HepG2 (cell line): ENCODE data around the gene PLCG1. TPM values are rescaled to one million over a fixed set of nuclear protein-coding genes. Genes with fewer than 3 reads are reported as not detected.

Experiments
- ATAC-seq: fragments of 200-7000 bp; cut with Tn5 transposase; 3 replicates; pipeline ENCODE4 v1.9.1; 2020; ENCODE audit warnings: mild to moderate bottlenecking, moderate library complexity
- BruUV-seq: library from RNA; stranded (reverse); fragments of 400-500 nt; replicated peaks from 2 replicates; lab custom pipeline; 2021; lab: Mats Ljungman, UMichigan
- CTCF ChIA-PET: fragments of 300-600 bp; formaldehyde crosslinking; extraction: SDS; loops from one replicate; lab custom pipeline; 2021; ENCODE audit warnings: low total read pairs, inconsistent platforms, low intra/inter-chr PET ratio; lab: Yijun Ruan, JAX
- POLR2A ChIA-PET: fragments of 350-600 bp; sonication (Branson Sonifier 250); formaldehyde crosslinking; loops from one replicate; lab custom pipeline; 2020; ENCODE audit warnings: antibody characterized with exemption, inconsistent platforms; lab: Yijun Ruan, JAX
- DNase-seq: peaks from one replicate; pipeline ENCODE4 v3.0.0-alpha.2; 2015; ENCODE audit warnings: low spot score
- FAIRE-seq: peaks from 3 replicates; lab custom pipeline; 2011; peaks lifted over from hg19 to GRCh38; lab: Jason Lieb, UNC
- H2AFZ ChIP-seq: one replicate; pipeline ENCODE4 v1.6.1; 2011; ENCODE audit warnings: low read length, inconsistent platforms
- H3K27ac ChIP-seq: fragments of 300-600 bp; 3 replicates; pipeline ENCODE4 v1.8.0; 2011; ENCODE audit warnings: mixed run types, mild to moderate bottlenecking, mixed read lengths, low read length, inconsistent platforms; ENCODE audit not compliant: insufficient read depth; ENCODE audit errors: extremely low read length
- H3K27me3 ChIP-seq, 2 experiments: fragments of 200-600 bp in 1 of 2; 2 replicates in 1 of 2; 3 replicates in 1 of 2; pipeline versions ENCODE4 v1.6.0 to v1.8.0; 2011; ENCODE audit warnings: low read length in 2 of 2, mild to moderate bottlenecking in 2 of 2, moderate library complexity in 2 of 2, inconsistent platforms in 1 of 2; ENCODE audit not compliant: insufficient read depth in 2 of 2, control insufficient read depth in 1 of 2
- H3K36me3 ChIP-seq, 2 experiments: fragments of 200-600 bp in 1 of 2; replicated peaks in 1 of 2; 2 replicates in 1 of 2; 3 replicates in 1 of 2; pipeline versions ENCODE4 v1.5.1 to v1.8.0; 2011; ENCODE audit warnings: low read length in 2 of 2, inconsistent platforms in 1 of 2; ENCODE audit not compliant: insufficient read depth in 2 of 2, control insufficient read depth in 1 of 2
- H3K4me1 ChIP-seq: 2 replicates; pipeline ENCODE4 v1.5.1; 2012; ENCODE audit warnings: low read length, inconsistent platforms; ENCODE audit not compliant: insufficient read depth
- H3K4me2 ChIP-seq: 2 replicates; pipeline ENCODE4 v1.6.0; 2011; ENCODE audit warnings: low read depth, low read length, inconsistent platforms
- H3K4me3 ChIP-seq, 3 experiments: fragments of 200-600 bp in 1 of 3; sonication (generic), shearing (Covaris generic) in 1 of 3; replicated peaks in 1 of 3; 2 replicates each; pipeline ENCODE4 v1.5.1; 2011 to 2016; ENCODE audit warnings: low read length in 3 of 3, inconsistent platforms in 2 of 3, low read depth in 2 of 3, mild to moderate bottlenecking in 2 of 3, control low read depth in 1 of 3, mixed read lengths in 1 of 3; ENCODE audit not compliant: insufficient read depth in 1 of 3
- H3K79me2 ChIP-seq: one replicate; pipeline ENCODE4 v1.6.1; 2011; ENCODE audit warnings: low read length, inconsistent platforms; ENCODE audit not compliant: insufficient read depth
- H3K9ac ChIP-seq: 2 replicates; pipeline ENCODE4 v1.6.0; 2011; ENCODE audit warnings: mild to moderate bottlenecking, low read depth, low read length, inconsistent platforms; ENCODE audit not compliant: insufficient read depth
- H3K9me3 ChIP-seq: 2 replicates; pipeline ENCODE4 v1.5.1; 2012; ENCODE audit warnings: mild to moderate bottlenecking, low read length
- H4K20me1 ChIP-seq: 2 replicates; pipeline ENCODE4 v1.6.0; 2011; ENCODE audit warnings: inconsistent platforms, mild to moderate bottlenecking, low read length, moderate library complexity; ENCODE audit not compliant: insufficient read depth
- AGO2 ChIP-seq: fragments of 200-400 bp; formaldehyde crosslinking; optimal IDR thresholded peaks from 2 replicates; pipeline ENCODE3; 2017; ENCODE audit warnings: mild to moderate bottlenecking, low read depth, low read length, moderate library complexity
- JUND ChIP-seq: sonication (generic); formaldehyde crosslinking; IDR thresholded peaks from 2 replicates; pipeline ENCODE4 v1.8.0; 2022; ENCODE audit warnings: mild to moderate bottlenecking, missing genetic modification reagents
- MAFF ChIP-seq: IDR thresholded peaks from 2 replicates; pipeline ENCODE4 v1.6.1; 2011; ENCODE audit warnings: low read depth, low read length, improper control_type of control experiment
- MIER2 ChIP-seq: IDR thresholded peaks from 2 replicates; pipeline ENCODE4 v1.6.1; 2016; ENCODE audit warnings: missing biosample characterization, missing genetic modification reagents
- POGZ ChIP-seq: sonication (generic); formaldehyde crosslinking; IDR thresholded peaks from 2 replicates; pipeline ENCODE4 v1.4.0; 2020; ENCODE audit warnings: mild to moderate bottlenecking, missing genetic modification reagents
- POLR2AphosphoS5 ChIP-seq: IDR thresholded peaks from 2 replicates; pipeline ENCODE4 v1.6.1; 2012; ENCODE audit warnings: low read depth, low read length
- ZBTB20 ChIP-seq: sonication (generic); formaldehyde crosslinking; IDR thresholded peaks from 2 replicates; pipeline ENCODE4 v1.8.1; 2023; ENCODE audit warnings: missing genetic modification reagents, low read depth, mild to moderate bottlenecking, borderline replicate concordance
- ZBTB33 ChIP-seq: sonication (generic); formaldehyde crosslinking; IDR thresholded peaks from 2 replicates; pipeline ENCODE4 v1.4.0; 2020; ENCODE audit warnings: missing genetic modification reagents
- ZNF513 ChIP-seq: sonication (generic); formaldehyde crosslinking; conservative IDR thresholded peaks from 2 replicates; pipeline ENCODE4 v1.5.0; 2020; ENCODE audit warnings: missing genetic modification reagents
- ZNF75D ChIP-seq: sonication (generic); formaldehyde crosslinking; IDR thresholded peaks from 2 replicates; pipeline ENCODE4 v1.8.1; 2023; ENCODE audit warnings: missing genetic modification reagents, mild to moderate bottlenecking, borderline replicate concordance
- WGBS: methylation state at CpG from one replicate; pipeline ENCODE4 v1.1.6; 2017; ENCODE audit warnings: low lambda C conversion rate; 5-methylcytosine and 5-hydroxymethylcytosine counted together
- in situ Hi-C: cut with HindIII; loops from 2 replicates; pipeline ENCODE4 v1.10.0; 2017; ENCODE audit warnings: low pct_unique_long_range_greater_than_20kb; ENCODE audit not compliant: extremely low pct_ligation_motif_present
- intact Hi-C: fragments of 100-400 bp; cut with micrococcal nuclease; formaldehyde crosslinking; loops from one replicate; pipeline ENCODE4 v1.10.0; 2022; ENCODE audit not compliant: unreplicated experiment
- polyA plus RNA-seq, 8 experiments: library from polyadenylated mRNA; depleted of rRNA in 3 of 8; stranded (reverse) in 7 of 8; unstranded in 1 of 8; fragments of >200 nt; fragmentation: Illumina TruSeq in 4 of 8; extraction: Trizol in 4 of 8; gene quantifications; 2 replicates each; pipeline versions ENCODE4 v1.2.1 to v1.2.3, GENCODE V29; 2011 to 2016; ENCODE audit warnings: low read depth in 4 of 8, missing spikeins in 1 of 8, mixed read lengths in 1 of 8; ENCODE audit not compliant: insufficient read depth in 1 of 8
- total RNA-seq, 5 experiments: library from RNA; depleted of rRNA; stranded (reverse); fragments of >200 nt; fragmentation: Illumina TruSeq; extraction: Trizol; gene quantifications; 2 replicates each; pipeline ENCODE4 v1.2.3, GENCODE V29; 2016; ENCODE audit warnings: low read depth in 1 of 5
- TF ChIP-seq, protein P1 (sequence below): sonication (generic); formaldehyde crosslinking; IDR thresholded peaks from 2 replicates; pipeline ENCODE4 v1.4.0; 2020; ENCODE audit warnings: missing genetic modification reagents
- TF ChIP-seq, protein P2 (sequence below): fragments of 450-650 bp; IDR thresholded peaks from 2 replicates; pipeline ENCODE4 v1.6.1; 2017
- TF ChIP-seq, protein P3 (sequence below): sonication (generic); formaldehyde crosslinking; IDR thresholded peaks from 2 replicates; pipeline ENCODE4 v1.5.0; 2020; ENCODE audit warnings: mild to moderate bottlenecking, missing genetic modification reagents, moderate library complexity

Gene PLCG1
- total and polyA plus RNA-seq, 2 of the 13 experiments (the other 11 are each of a cell fraction or from before 2014, with no cell fraction given) = 85.3 to 158 TPM

DNA sequence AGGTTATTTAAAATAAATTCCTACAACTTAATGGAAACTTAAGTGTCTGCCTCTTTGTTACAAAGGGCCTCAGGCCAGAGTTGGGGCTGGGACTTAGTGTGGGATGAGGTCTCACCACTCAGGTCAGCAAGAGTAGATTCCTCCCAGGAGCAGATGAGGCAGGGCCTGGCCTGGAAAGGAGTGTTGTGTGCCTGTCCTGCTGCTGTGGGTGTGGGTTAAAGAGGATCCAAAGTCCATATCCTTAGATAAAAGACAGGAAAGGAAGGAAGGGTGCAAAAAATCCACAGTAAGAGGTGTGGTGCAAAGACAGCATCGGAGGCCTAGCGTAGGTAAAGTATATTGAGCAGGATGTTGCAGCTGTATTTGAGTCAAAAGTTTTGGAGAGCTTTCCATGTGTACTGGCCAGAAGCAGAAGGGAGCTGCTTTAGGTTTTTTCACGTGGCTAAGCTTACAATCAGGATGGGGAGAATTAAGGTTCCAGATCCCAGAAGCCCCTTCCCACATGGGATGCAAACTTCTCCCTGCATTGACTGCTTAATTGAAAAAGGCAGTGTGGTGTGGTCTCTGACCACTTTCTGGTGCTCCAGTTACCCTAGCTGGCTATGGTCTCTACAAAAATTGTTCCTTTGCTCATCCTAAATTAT, 12.8 kb upstream of the PLCG1 start (continued):
- TF ChIP-seq ZBTB33 = no peak

DNA sequence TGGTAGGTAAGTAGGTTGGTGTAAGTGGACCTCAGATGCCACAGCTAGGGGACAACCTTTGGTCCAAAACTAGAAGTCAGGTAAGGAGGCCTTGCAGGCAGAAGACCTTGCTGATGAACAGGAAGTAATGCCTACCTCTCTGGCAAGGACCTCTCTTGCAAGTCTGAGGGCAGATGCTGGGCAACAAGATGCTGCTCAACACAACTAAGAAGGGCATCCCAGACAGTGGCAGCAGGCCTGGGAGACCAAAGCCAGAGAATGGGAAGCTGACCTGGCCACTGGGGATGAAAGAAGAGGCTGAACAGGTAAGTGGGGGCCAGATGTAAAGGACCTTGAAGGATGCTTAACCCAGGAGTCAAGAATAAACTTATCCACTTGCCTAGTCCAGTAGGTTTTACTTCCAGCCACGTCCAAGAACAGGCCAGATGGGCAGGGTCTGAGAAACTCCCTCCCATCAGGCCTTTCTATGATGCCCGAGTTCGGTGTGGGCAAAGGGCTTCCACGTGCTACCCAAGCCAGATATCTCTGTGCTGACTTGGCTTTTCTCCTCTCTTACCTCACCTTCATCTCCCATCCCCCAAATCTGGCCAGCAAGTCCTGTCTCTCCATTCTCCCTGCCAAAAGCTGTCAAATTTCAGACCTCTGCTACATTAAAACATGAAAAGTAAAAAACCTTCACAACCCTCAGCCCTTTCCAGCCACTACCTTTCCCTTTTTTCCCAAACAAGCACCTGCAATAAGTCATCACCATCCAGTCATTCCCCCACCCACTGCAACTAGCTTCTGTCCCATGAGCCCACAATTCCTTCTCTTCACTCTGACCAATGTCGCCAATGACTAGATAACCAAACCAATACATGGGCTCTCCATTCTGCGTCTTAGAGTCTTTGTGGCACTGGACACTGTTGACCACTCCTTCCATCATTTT, 11.5 kb upstream of the PLCG1 start:
- 95% methylated on average over 6 of the region's 6 CpGs for WGBS
- H2AFZ ChIP-seq = no peak overlapping the region
- ChIA-PET CTCF (no interaction called here), POLR2A (no interaction called here)
- no peak overlapping the region for H3K27ac ChIP-seq
- intact Hi-C loops (no loop called here), in situ Hi-C loops (no loop called here)
- peak; percentile 7; the same call in 1 of the 3 replicates for ATAC-seq
- no peak overlapping the region for H3K4me3 ChIP-seq
- no peak overlapping the region for H3K9ac ChIP-seq
- no peaks in the 10 kb centered on the region for H3K9me3 ChIP-seq
- peaks cover 23 to 39% of the 10 kb centered on the region in 2 experiments for H3K36me3 ChIP-seq
- no peak for DNase-seq
- no TSS peak for BruUV-seq
- H4K20me1 ChIP-seq = no peaks in the 10 kb centered on the region
- H3K4me1 ChIP-seq = peaks cover 19% of the 10 kb centered on the region
- no peak for FAIRE-seq
- H3K79me2 ChIP-seq = no peaks in the 10 kb centered on the region
- no peaks in the 10 kb centered on the region for H3K27me3 ChIP-seq
- H3K4me2 ChIP-seq = no peak overlapping the region
- TF ChIP-seq POGZ (CRISPR knock-in tag) (no peak), ZBTB20 (CRISPR knock-in tag) (no peak), ZNF75D (CRISPR knock-in tag) (no peak), ZNF513 (CRISPR knock-in tag) (no peak), MIER2 (CRISPR knock-in tag) (no peak), POLR2AphosphoS5 (0 out of 2 replicates have a peak, but pooled peaks have one; percentile 4), MAFF (0 out of 2 replicates have a peak, but pooled peaks have one; percentile 30), JUND (CRISPR knock-in tag) (no peak), AGO2 (peak; percentile 63)
- TF ChIP-seq, protein P1, sequence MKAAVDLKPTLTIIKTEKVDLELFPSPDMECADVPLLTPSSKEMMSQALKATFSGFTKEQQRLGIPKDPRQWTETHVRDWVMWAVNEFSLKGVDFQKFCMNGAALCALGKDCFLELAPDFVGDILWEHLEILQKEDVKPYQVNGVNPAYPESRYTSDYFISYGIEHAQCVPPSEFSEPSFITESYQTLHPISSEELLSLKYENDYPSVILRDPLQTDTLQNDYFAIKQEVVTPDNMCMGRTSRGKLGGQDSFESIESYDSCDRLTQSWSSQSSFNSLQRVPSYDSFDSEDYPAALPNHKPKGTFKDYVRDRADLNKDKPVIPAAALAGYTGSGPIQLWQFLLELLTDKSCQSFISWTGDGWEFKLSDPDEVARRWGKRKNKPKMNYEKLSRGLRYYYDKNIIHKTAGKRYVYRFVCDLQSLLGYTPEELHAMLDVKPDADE (CRISPR knock-in tag) = no peak
- TF ChIP-seq, protein P2, sequence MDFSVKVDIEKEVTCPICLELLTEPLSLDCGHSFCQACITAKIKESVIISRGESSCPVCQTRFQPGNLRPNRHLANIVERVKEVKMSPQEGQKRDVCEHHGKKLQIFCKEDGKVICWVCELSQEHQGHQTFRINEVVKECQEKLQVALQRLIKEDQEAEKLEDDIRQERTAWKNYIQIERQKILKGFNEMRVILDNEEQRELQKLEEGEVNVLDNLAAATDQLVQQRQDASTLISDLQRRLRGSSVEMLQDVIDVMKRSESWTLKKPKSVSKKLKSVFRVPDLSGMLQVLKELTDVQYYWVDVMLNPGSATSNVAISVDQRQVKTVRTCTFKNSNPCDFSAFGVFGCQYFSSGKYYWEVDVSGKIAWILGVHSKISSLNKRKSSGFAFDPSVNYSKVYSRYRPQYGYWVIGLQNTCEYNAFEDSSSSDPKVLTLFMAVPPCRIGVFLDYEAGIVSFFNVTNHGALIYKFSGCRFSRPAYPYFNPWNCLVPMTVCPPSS = no peak
- TF ChIP-seq, protein P3, sequence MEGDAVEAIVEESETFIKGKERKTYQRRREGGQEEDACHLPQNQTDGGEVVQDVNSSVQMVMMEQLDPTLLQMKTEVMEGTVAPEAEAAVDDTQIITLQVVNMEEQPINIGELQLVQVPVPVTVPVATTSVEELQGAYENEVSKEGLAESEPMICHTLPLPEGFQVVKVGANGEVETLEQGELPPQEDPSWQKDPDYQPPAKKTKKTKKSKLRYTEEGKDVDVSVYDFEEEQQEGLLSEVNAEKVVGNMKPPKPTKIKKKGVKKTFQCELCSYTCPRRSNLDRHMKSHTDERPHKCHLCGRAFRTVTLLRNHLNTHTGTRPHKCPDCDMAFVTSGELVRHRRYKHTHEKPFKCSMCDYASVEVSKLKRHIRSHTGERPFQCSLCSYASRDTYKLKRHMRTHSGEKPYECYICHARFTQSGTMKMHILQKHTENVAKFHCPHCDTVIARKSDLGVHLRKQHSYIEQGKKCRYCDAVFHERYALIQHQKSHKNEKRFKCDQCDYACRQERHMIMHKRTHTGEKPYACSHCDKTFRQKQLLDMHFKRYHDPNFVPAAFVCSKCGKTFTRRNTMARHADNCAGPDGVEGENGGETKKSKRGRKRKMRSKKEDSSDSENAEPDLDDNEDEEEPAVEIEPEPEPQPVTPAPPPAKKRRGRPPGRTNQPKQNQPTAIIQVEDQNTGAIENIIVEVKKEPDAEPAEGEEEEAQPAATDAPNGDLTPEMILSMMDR (CRISPR knock-in tag) = no peak
